HG02588 (cell line): Measurements from ENCODE around the gene EHD1.
"Not testable (repeated sequence)": the region's sequence is repeated elsewhere in the genome, so short reads cannot be mapped to it uniquely, and the experiment has no call there.

Experiments used
- ATAC-seq: cut with Tn5 transposase; IDR thresholded peaks from one replicate; pipeline ENCODE4 v1.9.1; 2021; ENCODE audit warnings: mild to moderate bottlenecking, moderate library complexity; ENCODE audit not compliant: unreplicated experiment

Gene EHD1

GRCh38 chr11:64859542-64860414 is 18.6 kb downstream of the EHD1 start:
- peak; percentile 58 for ATAC-seq

DNA sequence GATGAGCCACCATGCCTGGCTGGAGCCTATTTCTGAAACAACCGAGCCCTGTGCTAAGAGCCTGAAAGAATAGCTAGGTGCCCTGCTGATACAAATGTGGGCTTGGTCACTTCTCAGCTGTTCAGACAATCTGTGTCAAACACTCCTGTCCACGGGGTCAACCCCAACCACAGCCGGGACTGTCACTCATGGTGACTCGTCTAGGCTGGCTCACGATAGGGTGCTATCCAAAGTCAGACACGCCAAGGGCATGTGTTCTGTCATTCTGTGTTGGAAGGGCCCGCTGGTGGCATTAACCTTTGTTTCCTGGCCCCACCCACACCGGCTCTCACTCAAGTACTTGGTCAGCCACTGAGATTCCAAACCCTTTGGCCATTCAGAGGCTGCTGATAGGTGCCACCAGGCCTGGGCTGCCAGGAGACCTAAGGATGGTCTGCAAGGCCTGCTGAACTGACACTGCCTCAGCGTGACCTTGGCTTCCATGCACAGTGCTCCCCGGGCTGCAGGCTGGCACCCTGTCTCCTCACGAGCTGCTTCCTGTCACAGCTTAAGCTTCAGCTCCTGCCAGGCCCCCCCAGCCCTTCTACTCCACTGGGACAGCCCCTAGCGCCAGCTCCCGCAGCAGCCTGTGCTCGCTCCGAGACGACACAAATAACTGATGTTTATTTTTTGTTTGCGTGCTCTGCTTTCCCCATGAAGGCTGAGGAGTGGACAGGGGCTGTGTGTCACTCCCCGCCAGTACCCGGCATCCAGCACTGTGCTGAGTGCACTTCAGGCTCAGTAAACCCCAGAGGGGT is 19.8 kb downstream of the EHD1 start:
- peak; percentile 23 for ATAC-seq

GRCh38 chr11:64857485-64857884 is 20.9 kb downstream of the EHD1 start:
- ATAC-seq, result no peak

DNA sequence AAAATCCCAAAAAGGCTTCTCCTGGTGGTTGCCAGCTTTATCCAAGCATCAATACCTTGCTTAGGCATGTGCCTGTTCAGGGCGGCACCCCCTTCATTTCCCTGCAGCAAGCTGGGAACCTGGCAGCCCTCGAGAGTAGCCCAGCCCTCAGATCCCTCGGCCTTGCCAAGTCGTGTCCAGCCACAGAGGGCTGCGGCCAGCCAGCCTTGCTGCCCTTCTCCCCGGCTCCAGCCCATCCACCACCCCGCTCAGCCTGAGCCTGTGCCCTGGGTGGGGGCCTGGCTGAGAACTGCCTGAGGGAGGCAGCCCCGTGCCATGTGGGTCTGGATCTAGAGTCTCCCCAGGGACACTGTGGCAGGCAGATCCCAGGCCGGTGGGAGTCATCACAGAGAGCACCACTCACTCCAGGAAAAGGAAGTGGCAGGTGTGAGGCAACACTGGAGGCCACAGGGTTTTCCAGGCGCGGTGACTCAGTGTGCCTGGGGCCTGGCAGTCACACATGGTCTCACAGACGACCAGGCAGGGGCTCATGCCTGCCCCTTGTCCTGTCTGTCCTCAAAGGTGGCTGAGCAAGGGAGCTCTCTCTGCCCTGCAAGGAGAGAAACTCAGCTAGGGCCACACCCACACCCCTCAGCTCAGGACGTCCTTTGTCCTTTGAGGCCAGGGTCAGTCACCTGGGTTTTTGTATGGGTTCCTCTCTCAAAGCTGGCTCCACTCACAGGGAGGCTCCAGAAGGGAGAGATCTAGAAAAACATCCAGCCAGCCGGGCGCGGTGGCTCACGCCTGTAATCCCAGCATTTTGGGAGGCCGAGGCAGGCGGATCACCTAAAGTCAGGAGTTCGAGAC is 21.8 kb downstream of the EHD1 start:
- no peak for ATAC-seq

- ATAC-seq, result no peak
Measured at GRCh38 chr11:64855596-64856304, 22.7 kb downstream of the EHD1 start.

DNA sequence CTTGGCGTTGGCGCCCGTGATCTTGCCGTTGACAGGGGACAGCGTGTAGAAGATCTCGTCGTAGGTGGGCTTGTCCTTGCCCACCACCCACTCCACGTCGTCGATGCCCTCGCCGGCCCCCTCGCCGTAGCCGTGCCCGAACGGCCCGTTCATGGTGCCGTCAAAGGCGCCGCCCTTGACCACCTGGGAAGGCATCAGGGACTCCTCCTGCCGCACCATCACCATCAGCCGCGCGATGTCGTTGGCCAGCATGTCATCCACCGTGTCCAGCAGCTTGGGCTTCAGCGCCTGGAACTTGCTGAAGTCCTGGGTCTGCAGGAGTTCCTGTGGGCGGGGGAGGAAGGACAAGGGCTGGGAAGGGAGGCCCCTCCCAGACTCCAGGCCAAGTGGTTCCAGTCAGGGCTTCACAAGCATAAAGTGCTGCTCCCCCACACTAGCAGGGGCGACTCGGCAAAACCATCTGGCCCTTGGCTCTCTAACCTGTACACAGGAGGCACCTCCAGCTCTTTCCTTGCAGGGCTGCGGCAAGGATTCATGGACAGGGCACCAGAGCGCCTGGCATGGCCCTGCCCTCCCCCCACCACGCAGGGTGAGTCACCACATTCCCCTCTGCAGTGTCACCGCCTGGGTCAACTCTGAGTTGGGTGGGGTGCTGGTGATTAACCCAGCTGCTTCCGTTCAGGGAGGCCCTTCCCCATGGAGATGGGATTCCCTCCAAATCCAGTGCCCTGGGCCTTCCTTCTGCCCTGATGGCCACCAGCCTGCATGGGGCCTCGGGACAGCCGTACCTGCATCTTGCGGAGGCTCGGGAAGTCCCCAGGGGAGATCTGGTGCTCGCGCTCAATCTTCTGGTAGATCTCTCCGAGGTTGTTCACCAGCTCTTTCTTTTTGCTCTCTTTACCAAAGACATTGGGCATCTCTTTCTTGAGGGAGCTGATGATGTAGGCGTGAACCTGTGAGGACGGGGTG is 23.6 kb downstream of the EHD1 start:
- no peak for ATAC-seq

- no peak for ATAC-seq
Measured at GRCh38 chr11:64854157-64854533, 24.3 kb downstream of the EHD1 start.

DNA sequence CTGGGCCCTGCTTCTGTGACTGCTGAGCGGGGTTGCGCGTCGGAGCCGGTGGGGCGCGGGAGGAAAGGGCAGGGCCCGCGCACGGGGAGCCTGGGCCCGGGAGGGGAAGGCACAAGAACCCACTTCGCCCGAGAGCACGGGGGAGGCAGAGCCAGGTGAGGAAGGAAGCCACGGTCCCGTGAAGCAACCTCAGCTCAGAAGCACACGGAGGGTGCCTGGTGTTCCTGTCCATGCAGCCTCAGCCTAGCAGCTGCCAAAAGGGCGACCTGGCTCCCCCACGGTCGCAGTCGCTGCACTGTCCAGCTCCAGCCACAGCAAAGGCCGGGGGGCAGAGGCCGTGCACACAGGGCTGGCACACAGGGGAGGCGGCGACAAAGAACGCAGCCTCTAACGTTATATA is 24.7 kb downstream of the EHD1 start:
- ATAC-seq, result no peak

- ATAC-seq, result no peak
Measured at GRCh38 chr11:64852804-64853509, 25.5 kb downstream of the EHD1 start.

- ATAC-seq, result no peak
Measured at GRCh38 chr11:64851831-64852351, 26.5 kb downstream of the EHD1 start.

DNA sequence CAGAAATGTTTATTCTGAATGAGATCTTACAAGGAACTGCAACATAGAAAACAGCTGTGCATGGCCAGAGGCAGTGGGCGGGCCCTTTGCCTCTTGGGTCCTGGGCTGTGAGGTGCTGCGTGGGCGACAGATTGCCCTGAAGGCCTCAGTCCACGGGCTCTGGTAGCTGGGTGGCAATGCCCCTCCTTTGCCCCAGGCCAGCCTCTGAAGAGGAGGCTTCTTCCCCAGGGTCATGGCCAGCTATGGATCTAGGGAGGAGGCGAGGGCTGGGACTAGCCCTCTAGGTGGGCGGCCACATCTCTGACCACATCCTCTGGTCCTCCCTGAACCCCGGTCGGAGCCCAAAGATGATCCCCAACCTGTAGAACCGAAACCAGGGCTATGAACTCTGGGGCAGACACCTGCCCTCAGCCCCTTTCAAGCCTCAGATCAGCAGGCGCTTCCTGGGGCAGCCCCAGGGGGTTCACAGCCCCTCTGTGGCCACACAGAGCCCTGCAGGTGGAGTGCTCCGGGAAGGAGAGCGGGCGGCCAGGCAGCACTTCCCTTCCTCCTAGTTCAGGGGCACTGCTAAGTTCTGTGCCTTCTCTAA is 27.3 kb downstream of the EHD1 start:
- ATAC-seq, result peak; percentile 67

DNA sequence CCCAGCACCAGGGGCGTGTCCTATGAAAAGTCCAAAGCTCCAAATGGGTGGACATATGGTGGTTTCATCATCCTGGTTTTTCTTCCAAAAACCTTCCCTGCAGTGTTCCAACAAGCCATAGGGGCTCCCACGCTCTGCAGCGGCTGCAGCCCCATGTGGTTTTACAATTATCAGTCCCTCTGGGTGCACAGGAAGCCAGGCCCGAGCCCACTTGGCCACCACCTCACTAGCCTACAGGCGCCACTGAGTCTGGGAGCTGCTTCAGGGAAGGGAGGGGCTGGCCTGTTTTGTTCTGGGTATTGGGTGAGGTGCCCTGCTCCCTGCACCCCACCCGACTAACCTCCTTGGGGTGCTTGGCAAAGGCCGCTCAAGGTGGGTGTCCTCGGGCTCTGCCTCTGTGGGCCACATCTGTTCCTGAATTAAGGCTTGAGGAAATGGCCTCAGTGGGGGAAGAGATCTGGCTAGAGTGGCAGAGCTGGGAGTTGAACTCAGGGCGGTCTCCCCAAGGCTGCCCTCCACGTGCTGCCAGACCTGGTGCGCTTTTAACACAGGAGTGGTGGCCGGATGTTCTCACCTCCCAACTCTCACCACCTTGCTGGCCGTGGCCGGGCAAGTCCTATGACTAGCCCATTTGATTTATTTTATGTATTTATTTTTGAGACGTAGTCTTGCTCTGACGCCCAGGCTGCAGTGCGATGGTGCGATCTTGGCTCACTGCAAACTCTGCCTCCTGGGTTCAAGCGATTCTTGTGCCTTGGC is 28.6 kb downstream of the EHD1 start:
- ATAC-seq, result no peak

GRCh38 chr11:64848826-64849597 is 29.4 kb downstream of the EHD1 start:
- no peak for ATAC-seq

DNA sequence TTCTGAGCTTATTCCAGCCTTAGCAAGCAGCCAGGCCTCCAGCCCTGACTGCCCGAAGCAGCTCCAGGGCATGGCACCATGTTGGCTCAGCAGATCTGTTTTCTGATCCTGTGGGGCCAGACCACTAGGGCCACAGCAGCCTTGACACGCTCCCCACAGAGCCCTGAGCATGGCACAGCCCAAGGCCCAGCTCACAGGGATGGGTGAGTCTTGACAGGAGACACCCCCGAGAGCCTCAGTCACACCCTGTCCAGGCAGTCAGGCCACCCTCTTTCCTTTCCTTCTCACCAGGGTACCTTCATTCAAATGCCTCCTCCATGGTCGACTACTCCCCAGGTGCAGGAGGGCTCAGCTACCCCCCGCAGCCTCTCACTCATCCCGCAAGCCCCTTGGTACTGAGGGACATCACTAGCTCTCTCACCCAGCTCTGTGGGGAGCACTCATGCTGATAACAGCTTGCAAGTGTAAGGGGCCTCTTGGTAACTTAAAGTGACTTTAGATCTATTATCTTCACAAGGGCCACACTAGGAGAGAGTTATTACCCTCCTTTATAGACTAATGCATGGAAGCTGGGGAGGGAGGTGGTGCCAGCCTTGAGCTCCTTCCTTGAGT is 30.1 kb downstream of the EHD1 start:
- ATAC-seq, result no peak

GRCh38 chr11:64846998-64847666 is 31.3 kb downstream of the EHD1 start:
- no peak for ATAC-seq

- ATAC-seq, result not testable (repeated sequence)
Measured at GRCh38 chr11:64845776-64846129, 32.7 kb downstream of the EHD1 start.
